Mammary epithelial cell (primary cell): ENCODE results near the gene ANO7.

Experiments used
- CTCF ChIP-seq, 2 donors: IDR thresholded peaks in 1 of 2; conservative IDR thresholded peaks in 1 of 2; 2 replicates each; pipeline ENCODE4 v1.5.1; 2011 to 2012; ENCODE audit warnings: inconsistent platforms in 2 of 2, low read length in 2 of 2, mild to moderate bottlenecking in 2 of 2, control low read depth in 1 of 2, low read depth in 1 of 2; ENCODE audit not compliant: insufficient read depth in 1 of 2; ENCODE audit errors: extremely low read depth in 1 of 2
- EZH2 ChIP-seq: IDR thresholded peaks from 2 replicates; pipeline ENCODE4 v1.6.1; 2012; ENCODE audit warnings: low read length, inconsistent platforms, borderline replicate concordance

DNA sequence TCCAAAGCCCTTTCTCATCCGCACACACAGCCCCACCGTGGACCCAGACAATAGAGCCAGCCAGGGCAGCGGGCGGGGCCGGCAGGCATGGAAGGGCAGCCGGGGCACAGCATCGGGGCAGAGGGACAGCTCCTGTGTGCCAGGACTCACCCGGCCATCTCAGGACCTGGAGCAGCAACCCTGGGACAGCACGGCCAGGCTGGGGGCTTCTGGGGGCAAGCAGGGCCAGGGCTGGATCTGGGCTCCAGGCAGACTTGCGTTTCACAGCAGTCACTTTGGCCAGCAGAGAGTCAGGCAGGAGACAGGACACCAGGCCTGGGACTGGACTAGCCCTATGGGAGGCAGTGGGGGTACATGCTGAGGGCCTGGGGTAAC lies 15.5 kb downstream of the ANO7 start:
- TF ChIP-seq EZH2 (no peak), CTCF (conservative IDR thresholded peaks at IDR 0.05 in 1 of 2, IDR thresholded peaks at IDR 0.05 in 1 of 2; ENCODE audit: extremely low read depth in 1 of 2, insufficient read depth in 1 of 2, low read depth in 1 of 2, low read length in 2 of 2) (no peak)
